Tibial artery (tissue), 4 donors: ENCODE results near the gene GLDC.
A peak's percentile ranks its signal among the peaks of the same experiment; 100 is the strongest.

Experiments
- DNase-seq, 2 donors: peaks; one replicate each; pipeline ENCODE4 v3.0.0-alpha.2; 2019
- H3K27ac ChIP-seq, 2 donors: fragments of 200-600 bp; sonication (generic) in 1 of 2; 1 replicate in 1 of 2; 2 replicates in 1 of 2; pipeline ENCODE4 v1.5.1; 2018 to 2019; ENCODE audit warnings: mild to moderate bottlenecking in 1 of 2
- H3K27me3 ChIP-seq, 2 donors: fragments of 200-600 bp; sonication (generic) in 1 of 2; one replicate each; pipeline versions ENCODE4 v1.5.1 to v1.6.0; 2016 to 2019
- H3K36me3 ChIP-seq, 3 donors: fragments of 200-600 bp; sonication (generic) in 2 of 3; one replicate each; pipeline ENCODE4 v1.5.1; 2016 to 2019; ENCODE audit warnings: mild to moderate bottlenecking in 2 of 3
- H3K4me1 ChIP-seq, 4 donors: fragments of 200-600 bp; sonication (generic) in 2 of 4; 1 replicate in 3 of 4; 2 replicates in 1 of 4; pipeline ENCODE4 v1.5.1; 2016 to 2019
- H3K4me3 ChIP-seq, 2 donors: fragments of 200-600 bp; sonication (generic) in 1 of 2; 1 replicate in 1 of 2; 2 replicates in 1 of 2; pipeline ENCODE4 v1.5.1; 2018 to 2019; ENCODE audit warnings: mild to moderate bottlenecking in 2 of 2
- H3K9me3 ChIP-seq, 3 donors: fragments of 200-600 bp; sonication (generic) in 1 of 3; one replicate each; pipeline ENCODE4 v1.5.1; 2016 to 2019
- CTCF ChIP-seq, 2 experiments: fragments of 200-600 bp in 1 of 2; fragments of 450-650 bp in 1 of 2; IDR thresholded peaks; one replicate each; pipeline ENCODE4 v1.5.1; 2017 to 2019; ENCODE audit warnings: antibody characterized with exemption in 2 of 2, mild to moderate bottlenecking in 1 of 2, moderate library complexity in 1 of 2
- intact Hi-C: fragments of 100-400 bp; cut with DNase I; formaldehyde crosslinking; loops from one replicate; pipeline ENCODE4 v1.15.0; 2023; ENCODE audit warnings: low total_unique reads

The GLDC gene

GRCh38 chr9:6592231-6592630 is 53.3 kb downstream of the GLDC start:
- Histone ChIP-seq H3K27ac (no peak overlapping the region), H3K27me3 (no peaks in the 10 kb centered on the region), H3K4me1 (no peaks in the 10 kb centered on the region), H3K36me3 (no peaks in the 10 kb centered on the region), H3K4me3 (no peak overlapping the region), H3K9me3 (no peaks in the 10 kb centered on the region)
- DNase-seq: no peak
- intact Hi-C loops: no loop called here
- TF ChIP-seq CTCF (IDR thresholded peaks at IDR 0.05): no peak

- H3K27ac ChIP-seq: no peak overlapping the region
- TF ChIP-seq CTCF (IDR thresholded peaks at IDR 0.05): no peak
- intact Hi-C loops: no loop called here
- no peaks in the 10 kb centered on the region for H3K9me3 ChIP-seq
- no peak overlapping the region for H3K4me3 ChIP-seq
- no peak for DNase-seq
- no peaks in the 10 kb centered on the region for H3K27me3 ChIP-seq
- no peaks in the 10 kb centered on the region for H3K4me1 ChIP-seq
- no peaks in the 10 kb centered on the region for H3K36me3 ChIP-seq
These were observed 54.7 kb downstream of the GLDC start for GRCh38 chr9:6590772-6591384.

GRCh38 chr9:6590334-6590733 is 55.2 kb downstream of the GLDC start:
- Histone ChIP-seq H3K27ac (no peak overlapping the region), H3K4me3 (no peak overlapping the region), H3K27me3 (no peaks in the 10 kb centered on the region), H3K4me1 (no peaks in the 10 kb centered on the region), H3K9me3 (no peaks in the 10 kb centered on the region), H3K36me3 (no peaks in the 10 kb centered on the region)
- no peak for TF ChIP-seq CTCF (IDR thresholded peaks at IDR 0.05)
- intact Hi-C loops: no loop called here
- no peak for DNase-seq

- Histone ChIP-seq H3K9me3 (no peaks in the 10 kb centered on the region), H3K36me3 (no peaks in the 10 kb centered on the region), H3K27ac (no peak overlapping the region), H3K4me1 (no peaks in the 10 kb centered on the region), H3K4me3 (no peak overlapping the region), H3K27me3 (no peaks in the 10 kb centered on the region)
- no peak for DNase-seq
- intact Hi-C loops: no loop called here
- TF ChIP-seq CTCF (IDR thresholded peaks at IDR 0.05): peak; percentile 33 to 34
These were observed 60.5 kb downstream of the GLDC start for GRCh38 chr9:6584881-6585597.

GRCh38 chr9:6581253-6581652 is 64.3 kb downstream of the GLDC start:
- intact Hi-C loops: no loop called here
- Histone ChIP-seq H3K36me3 (no peaks in the 10 kb centered on the region), H3K4me3 (no peak overlapping the region), H3K4me1 (no peaks in the 10 kb centered on the region), H3K27me3 (no peaks in the 10 kb centered on the region), H3K27ac (no peak overlapping the region), H3K9me3 (no peaks in the 10 kb centered on the region)
- no peak for DNase-seq
- no peak for TF ChIP-seq CTCF (IDR thresholded peaks at IDR 0.05)
